ENCODE results near the gene ITPR3.

ITPR3 gene

DNA sequence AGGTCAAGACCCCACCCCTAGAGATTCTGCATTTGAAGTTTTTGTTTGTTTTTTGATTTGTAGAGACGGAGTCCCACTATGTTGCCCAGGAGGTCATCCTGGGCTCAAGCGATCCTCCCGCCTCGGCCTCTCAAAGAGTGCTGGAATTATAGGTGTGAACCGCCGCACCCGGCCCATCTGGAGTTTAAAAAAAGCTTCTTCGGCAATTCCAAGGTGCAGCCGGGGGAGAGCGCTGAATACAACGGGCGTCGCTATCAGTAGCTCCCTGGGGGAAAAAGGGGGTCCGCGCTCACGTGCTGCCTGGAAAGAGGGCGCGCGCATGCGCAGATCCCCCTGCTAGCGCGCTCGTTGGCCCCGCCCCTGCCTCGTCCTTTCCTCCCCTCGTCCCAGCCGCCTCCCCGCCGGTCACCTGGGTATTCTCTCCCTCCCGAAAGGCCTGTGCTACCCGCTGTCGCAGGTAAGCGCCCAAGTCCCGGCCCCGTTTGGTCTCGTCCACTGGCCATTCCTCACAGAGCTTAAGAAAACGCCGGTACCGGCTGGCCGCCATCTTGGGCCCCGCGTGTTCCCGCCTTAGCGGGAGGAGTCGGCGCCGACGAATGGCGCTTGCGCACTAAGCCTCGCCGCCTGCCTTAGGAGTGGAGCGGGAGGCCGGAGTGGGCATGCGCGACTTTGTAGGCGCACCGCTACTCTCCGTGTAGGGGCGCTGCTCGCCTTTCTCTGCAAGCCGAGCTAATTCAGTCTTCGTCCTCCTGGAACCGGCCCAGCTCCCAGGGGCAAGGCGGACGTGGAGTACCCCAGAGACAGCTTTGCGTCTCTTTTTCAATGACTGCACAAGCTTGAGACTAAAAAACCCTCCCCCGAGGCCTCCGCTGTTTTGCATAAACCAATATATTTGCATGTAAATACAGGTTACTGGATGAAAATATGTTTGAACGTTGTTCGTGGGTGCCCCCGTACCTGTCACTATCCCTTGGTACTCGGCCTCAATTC, 90.3 kb downstream of the ITPR3 start, which contains the start of gene UQCC2:
TSS of gene UQCC2 (minus strand) at position 561 of the 990 bp plus-strand sequence. CDS start at position 547, 14 bp downstream.
- Histone ChIP-seq H3K36me3 (ENCODE audit: insufficient read depth, insufficient read length, low read length) (peaks cover 45% of the 10 kb centered on the region), H3K4me3 (ENCODE audit: insufficient read length, low read depth) (peak within 1 kb of the TSS; percentile 65), H3K27me3 (ENCODE audit: insufficient read depth, insufficient read length) (no peaks in the 10 kb centered on the region), H3K4me1 (ENCODE audit: insufficient read depth, insufficient read length) (peaks cover 15% of the 10 kb centered on the region), H3K9ac (ENCODE audit: insufficient read length, low read depth) (peak within 1 kb of the TSS; percentile 93), H3K9me3 (ENCODE audit: insufficient read depth, low read length) (no peaks in the 10 kb centered on the region)
- no peak for TF ChIP-seq ZNF274 (IDR thresholded peaks at IDR 0.05; ENCODE audit: low read depth, low read length)
- peak; percentile 80 for TF ChIP-seq YY1 (IDR thresholded peaks at IDR 0.05; ENCODE audit: insufficient read depth, insufficient read length)
- peak; percentile 94 for DNase-seq (ENCODE audit: low read depth, low spot score)

GRCh38 chr6:33712914-33713313, 91.8 kb downstream of the ITPR3 start:
- H3K27me3 ChIP-seq (ENCODE audit: insufficient read depth, insufficient read length) = no peaks in the 10 kb centered on the region
- H3K4me1 ChIP-seq (ENCODE audit: insufficient read depth, insufficient read length) = peaks cover 12% of the 10 kb centered on the region
- H3K9ac ChIP-seq (ENCODE audit: insufficient read length, low read depth) = no peak overlapping the region
- no peaks in the 10 kb centered on the region for H3K9me3 ChIP-seq (ENCODE audit: insufficient read depth, low read length)
- H3K36me3 ChIP-seq (ENCODE audit: insufficient read depth, insufficient read length, low read length) = peaks cover 30% of the 10 kb centered on the region
- no peak overlapping the region for H3K4me3 ChIP-seq (ENCODE audit: insufficient read length, low read depth)
- no peak for DNase-seq (ENCODE audit: low read depth, low spot score)
- TF ChIP-seq SUZ12 (IDR thresholded peaks at IDR 0.05; ENCODE audit: extremely low read depth, insufficient read depth, insufficient read length) = no peak
- no peak for TF ChIP-seq ZNF274 (IDR thresholded peaks at IDR 0.05; ENCODE audit: low read depth, low read length)
- TF ChIP-seq YY1 (IDR thresholded peaks at IDR 0.05; ENCODE audit: insufficient read depth, insufficient read length) = no peak

DNA sequence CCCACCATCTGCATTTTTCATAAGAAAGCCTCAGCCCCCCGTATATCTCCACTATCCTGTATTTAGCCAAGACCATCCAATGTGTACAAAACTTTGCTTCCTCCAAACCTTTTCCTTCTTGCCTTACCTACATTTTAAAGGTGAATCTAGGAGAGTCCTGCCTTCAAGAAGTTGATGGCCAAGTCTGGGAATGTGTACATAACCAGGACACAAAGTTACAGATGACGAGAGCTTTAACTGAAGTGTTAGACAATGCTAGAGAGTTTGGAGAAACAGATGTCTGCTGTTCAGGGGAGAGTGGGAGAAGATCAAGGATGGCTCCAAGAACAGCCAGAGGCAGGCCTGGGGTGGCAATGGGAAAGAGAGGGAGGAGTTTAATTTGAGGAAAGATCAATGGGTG, 92.7 kb downstream of the ITPR3 start:
- TF ChIP-seq ZNF274 (IDR thresholded peaks at IDR 0.05; ENCODE audit: low read depth, low read length) (no peak), SUZ12 (IDR thresholded peaks at IDR 0.05; ENCODE audit: extremely low read depth, insufficient read depth, insufficient read length) (no peak), YY1 (IDR thresholded peaks at IDR 0.05; ENCODE audit: insufficient read depth, insufficient read length) (no peak)
- peaks cover 12% of the 10 kb centered on the region for H3K4me1 ChIP-seq (ENCODE audit: insufficient read depth, insufficient read length)
- no peaks in the 10 kb centered on the region for H3K9me3 ChIP-seq (ENCODE audit: insufficient read depth, low read length)
- peaks cover 22% of the 10 kb centered on the region for H3K36me3 ChIP-seq (ENCODE audit: insufficient read depth, insufficient read length, low read length)
- H3K27me3 ChIP-seq (ENCODE audit: insufficient read depth, insufficient read length) = no peaks in the 10 kb centered on the region
- H3K4me3 ChIP-seq (ENCODE audit: insufficient read length, low read depth) = no peak overlapping the region
- DNase-seq (ENCODE audit: low read depth, low spot score) = no peak
- H3K9ac ChIP-seq (ENCODE audit: insufficient read length, low read depth) = no peak overlapping the region

DNA sequence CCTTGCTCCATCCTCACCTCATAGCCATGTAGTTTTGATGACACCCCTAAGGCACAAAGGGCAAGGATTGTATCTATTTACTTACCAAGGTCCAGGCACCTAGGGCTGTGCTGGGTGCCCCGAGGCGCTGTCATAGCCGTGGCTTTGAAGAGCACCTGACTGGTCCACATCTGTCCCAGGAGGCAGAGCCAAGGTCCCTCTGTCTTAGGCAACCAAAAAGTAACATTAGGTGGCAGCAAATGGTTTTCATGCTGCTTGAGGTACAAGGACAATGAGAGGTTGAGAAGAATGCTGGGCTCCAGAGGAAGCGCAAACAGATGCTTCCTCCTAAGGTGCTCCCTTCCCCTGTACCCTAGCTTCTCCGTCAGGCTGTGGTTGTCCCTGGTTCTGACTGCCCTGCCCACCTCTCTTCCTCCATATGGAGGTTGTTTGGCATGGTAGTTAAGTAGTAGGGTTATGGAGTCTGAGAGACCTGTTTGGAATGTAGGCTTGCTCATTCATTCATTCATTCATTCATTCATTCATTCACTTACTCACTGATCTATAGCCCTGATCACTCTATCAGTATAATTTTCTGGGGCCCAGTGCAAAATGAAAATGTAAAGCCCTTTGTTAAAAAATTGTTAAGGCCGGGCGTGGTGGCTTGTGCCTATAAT, 93.4 kb downstream of the ITPR3 start:
- no peak for DNase-seq (ENCODE audit: low read depth, low spot score)
- Histone ChIP-seq H3K4me3 (ENCODE audit: insufficient read length, low read depth) (no peak overlapping the region), H3K4me1 (ENCODE audit: insufficient read depth, insufficient read length) (peaks cover 12% of the 10 kb centered on the region), H3K9ac (ENCODE audit: insufficient read length, low read depth) (no peak overlapping the region), H3K27me3 (ENCODE audit: insufficient read depth, insufficient read length) (no peaks in the 10 kb centered on the region), H3K36me3 (ENCODE audit: insufficient read depth, insufficient read length, low read length) (peaks cover 14% of the 10 kb centered on the region), H3K9me3 (ENCODE audit: insufficient read depth, low read length) (no peaks in the 10 kb centered on the region)
- TF ChIP-seq YY1 (IDR thresholded peaks at IDR 0.05; ENCODE audit: insufficient read depth, insufficient read length) (no peak), ZNF274 (IDR thresholded peaks at IDR 0.05; ENCODE audit: low read depth, low read length) (no peak), SUZ12 (IDR thresholded peaks at IDR 0.05; ENCODE audit: extremely low read depth, insufficient read depth, insufficient read length) (no peak)

DNA sequence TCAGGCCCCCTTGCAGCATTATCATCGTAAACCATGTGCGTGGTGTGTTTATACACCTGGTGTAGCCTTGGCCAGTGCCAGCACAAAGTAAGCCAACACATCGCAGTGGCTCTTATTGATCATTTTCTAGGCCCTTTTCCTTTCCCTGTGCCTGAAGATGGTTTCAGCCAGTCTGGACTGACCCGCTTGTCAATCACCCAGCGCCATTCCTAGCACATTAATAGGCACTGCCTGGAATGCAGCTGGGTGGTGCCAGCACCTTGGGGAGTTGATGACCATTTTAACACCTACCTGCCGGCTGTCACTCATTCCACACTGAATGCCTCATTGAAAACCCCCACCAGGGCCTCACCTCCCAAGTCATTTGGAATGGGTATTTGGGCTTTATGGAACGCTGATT, 95.3 kb downstream of the ITPR3 start:
- H3K4me1 ChIP-seq (ENCODE audit: insufficient read depth, insufficient read length) = peaks cover 2% of the 10 kb centered on the region
- H3K4me3 ChIP-seq (ENCODE audit: insufficient read length, low read depth) = no peak overlapping the region
- H3K9ac ChIP-seq (ENCODE audit: insufficient read length, low read depth) = no peak overlapping the region
- H3K9me3 ChIP-seq (ENCODE audit: insufficient read depth, low read length) = no peaks in the 10 kb centered on the region
- no peaks in the 10 kb centered on the region for H3K27me3 ChIP-seq (ENCODE audit: insufficient read depth, insufficient read length)
- no peak for DNase-seq (ENCODE audit: low read depth, low spot score)
- no peaks in the 10 kb centered on the region for H3K36me3 ChIP-seq (ENCODE audit: insufficient read depth, insufficient read length, low read length)
- TF ChIP-seq ZNF274 (IDR thresholded peaks at IDR 0.05; ENCODE audit: low read depth, low read length) (no peak), YY1 (IDR thresholded peaks at IDR 0.05; ENCODE audit: insufficient read depth, insufficient read length) (no peak), SUZ12 (IDR thresholded peaks at IDR 0.05; ENCODE audit: extremely low read depth, insufficient read depth, insufficient read length) (no peak)

- H3K4me3 ChIP-seq (ENCODE audit: insufficient read length, low read depth) = no peak overlapping the region
- TF ChIP-seq ZNF274 (IDR thresholded peaks at IDR 0.05; ENCODE audit: low read depth, low read length) (no peak), SUZ12 (IDR thresholded peaks at IDR 0.05; ENCODE audit: extremely low read depth, insufficient read depth, insufficient read length) (no peak), YY1 (IDR thresholded peaks at IDR 0.05; ENCODE audit: insufficient read depth, insufficient read length) (no peak)
- no peaks in the 10 kb centered on the region for H3K27me3 ChIP-seq (ENCODE audit: insufficient read depth, insufficient read length)
- DNase-seq (ENCODE audit: low read depth, low spot score) = no peak
- no peaks in the 10 kb centered on the region for H3K36me3 ChIP-seq (ENCODE audit: insufficient read depth, insufficient read length, low read length)
- H3K9me3 ChIP-seq (ENCODE audit: insufficient read depth, low read length) = no peaks in the 10 kb centered on the region
- no peak overlapping the region for H3K9ac ChIP-seq (ENCODE audit: insufficient read length, low read depth)
- peaks cover 2% of the 10 kb centered on the region for H3K4me1 ChIP-seq (ENCODE audit: insufficient read depth, insufficient read length)
Observed at GRCh38 chr6:33716890-33717632, 95.9 kb downstream of the ITPR3 start.

Measured in NT2/D1 (cell line).